DMS153 (cell line): ENCODE measurements around the gene PDE9A.
A peak's percentile ranks its signal among the peaks of the same experiment; 100 is the strongest.
"Not testable (repeated sequence)": the region's sequence is repeated elsewhere in the genome, so short reads cannot be mapped to it uniquely, and the experiment has no call there.

Experiments
- DNase-seq: peaks from one replicate; lab custom pipeline; 2025; lab: John Stamatoyannopoulos, UW

PDE9A gene

DNA sequence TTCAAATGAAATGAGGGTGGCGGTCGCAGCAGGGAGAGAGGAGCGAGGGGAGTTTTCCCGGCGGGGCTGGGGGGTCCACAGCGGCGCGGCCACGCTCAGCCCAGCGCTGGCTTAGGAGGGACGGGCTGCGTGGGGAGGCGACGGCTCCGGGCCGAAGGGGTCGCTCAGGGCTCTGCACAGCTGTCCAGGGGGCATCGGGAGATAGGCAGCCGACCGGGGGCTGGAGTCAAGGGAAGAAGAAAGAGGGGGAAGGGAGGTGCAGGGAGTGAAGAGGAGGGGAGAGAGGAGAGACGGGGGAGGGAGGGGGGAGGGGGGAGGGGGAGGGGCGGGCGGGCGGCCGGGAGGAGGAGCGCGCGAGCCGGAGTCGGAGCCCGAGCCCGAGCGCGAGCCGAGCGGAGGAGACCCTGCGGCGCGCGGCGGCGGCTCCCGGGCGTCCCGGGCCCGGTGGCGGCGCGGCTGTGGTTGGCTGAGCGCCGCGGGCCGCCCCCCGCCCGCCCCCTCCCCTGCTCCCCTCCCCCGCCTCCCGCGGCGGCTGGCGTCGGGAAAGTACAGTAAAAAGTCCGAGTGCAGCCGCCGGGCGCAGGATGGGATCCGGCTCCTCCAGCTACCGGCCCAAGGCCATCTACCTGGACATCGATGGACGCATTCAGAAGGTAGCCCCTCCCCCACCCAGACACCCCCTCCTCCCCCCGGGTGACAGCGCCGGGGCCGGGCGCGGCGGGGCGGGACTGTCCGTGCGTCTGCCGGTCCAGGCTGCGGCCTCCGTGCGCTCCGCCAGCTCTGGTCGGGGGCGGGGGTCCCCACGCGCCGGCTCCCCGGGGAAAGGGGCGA, at the start of gene PDE9A:
Gene PDE9A, plus strand, starts transcription at position 391 of the 831 bp plus-strand sequence. Its CDS starts 194 bp downstream, at position 585.
- DNase-seq, result no peak

DNA sequence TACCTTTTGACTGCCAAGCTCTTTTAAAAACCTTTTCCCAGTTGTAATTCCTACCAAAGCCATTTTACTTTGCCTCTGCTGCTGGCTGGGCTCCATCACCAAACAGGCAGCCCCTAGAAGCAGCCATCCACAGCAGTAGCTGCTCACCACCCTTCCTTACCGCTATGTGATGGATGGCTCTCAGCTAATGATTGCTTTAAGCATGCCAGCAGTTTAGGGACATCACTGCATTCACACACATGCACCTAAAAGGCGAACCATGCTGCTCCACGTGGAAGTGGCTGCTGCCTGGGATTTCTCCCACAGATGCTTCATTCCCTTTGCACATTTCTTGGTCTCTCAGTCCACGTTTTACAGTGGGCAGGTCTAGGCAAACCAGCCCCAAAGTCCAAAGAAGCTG, 46.3 kb upstream of the PDE9A start:
- no peak for DNase-seq

DNA sequence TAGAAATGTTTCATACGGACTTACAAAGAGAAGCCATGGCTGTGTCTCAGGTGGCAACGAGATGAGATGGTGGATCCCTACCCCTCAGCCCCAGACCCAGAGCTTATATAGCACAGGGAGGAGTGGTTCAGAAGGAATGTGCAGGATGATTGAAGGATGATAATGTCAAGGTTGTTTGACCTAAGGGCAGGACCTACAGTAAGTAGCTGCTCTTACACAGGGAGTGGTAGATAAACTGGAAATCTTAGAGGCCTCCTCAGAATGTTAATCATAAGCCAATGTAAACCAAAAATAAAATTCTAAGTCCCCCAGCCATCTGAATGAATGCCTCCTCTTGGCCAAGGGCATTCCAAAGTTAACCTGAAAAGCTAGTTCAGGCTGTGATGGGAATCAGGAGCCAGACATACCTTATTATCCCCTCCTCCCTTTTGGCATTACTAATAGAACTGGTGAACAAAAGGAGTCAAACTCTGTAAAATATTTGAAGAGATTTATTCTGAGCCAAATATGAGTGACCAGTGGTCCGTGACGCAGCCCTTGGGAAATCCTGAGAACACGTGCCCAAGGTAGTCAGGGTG, 45.8 kb upstream of the PDE9A start:
- DNase-seq, result no peak

DNA sequence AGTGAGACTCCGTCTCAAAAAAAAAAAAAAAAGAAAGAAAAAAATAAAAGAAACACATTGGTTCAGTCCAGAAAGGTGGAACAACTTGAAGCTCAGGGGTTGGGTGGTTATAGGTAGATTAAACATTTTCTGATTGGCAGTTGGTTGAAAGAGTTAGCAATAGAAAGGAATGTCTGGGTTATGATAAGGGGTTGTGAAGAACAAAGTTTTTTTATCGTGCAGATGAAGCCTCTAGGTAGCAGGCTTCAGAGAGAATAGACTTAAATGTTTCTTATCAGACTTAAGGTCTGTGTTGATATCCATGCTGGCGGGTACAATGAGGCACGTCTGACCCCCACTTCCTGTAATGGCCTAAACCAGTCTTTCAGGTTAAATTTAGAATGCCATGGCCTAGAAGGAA, 45.0 kb upstream of the PDE9A start:
- DNase-seq, result no peak

DNA sequence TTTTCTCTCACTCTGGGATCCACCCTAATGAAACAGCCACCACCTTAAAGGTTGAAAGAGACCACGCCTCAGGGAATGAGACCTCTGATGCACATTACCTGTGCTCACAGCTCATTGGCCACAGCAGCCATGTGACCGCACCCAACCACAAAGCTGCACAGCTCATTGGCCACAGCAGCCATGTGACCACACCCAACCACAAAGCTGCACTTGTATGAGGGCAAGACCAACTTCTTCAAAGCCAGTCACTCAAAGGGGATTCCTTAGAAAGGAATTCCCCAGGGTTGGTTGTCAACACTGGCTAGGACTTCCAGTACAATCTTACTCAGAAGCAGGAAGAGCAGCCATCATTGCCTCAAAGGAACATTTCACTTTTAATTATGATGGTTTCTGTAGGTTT, 43.6 kb upstream of the PDE9A start:
- DNase-seq, result no peak

DNA sequence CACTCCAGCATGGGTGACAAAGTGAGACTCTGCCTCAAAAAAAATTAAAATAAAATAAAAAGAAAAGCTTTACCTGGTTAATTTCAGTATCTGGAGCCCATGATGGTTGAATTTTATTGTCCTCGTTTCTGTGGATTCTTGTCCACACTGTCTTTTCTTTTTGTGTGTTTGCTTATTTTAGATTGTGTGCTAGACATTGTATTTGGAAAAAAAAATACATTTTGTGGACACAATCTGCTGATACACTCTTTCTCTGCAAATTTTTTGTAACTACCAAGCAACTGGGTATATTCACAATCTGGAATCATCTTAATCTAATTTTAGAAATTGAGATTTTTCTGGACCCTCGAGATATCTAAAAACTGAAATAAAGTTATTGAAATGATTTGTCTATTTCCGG, 41.6 kb upstream of the PDE9A start:
- DNase-seq, result no peak

DNA sequence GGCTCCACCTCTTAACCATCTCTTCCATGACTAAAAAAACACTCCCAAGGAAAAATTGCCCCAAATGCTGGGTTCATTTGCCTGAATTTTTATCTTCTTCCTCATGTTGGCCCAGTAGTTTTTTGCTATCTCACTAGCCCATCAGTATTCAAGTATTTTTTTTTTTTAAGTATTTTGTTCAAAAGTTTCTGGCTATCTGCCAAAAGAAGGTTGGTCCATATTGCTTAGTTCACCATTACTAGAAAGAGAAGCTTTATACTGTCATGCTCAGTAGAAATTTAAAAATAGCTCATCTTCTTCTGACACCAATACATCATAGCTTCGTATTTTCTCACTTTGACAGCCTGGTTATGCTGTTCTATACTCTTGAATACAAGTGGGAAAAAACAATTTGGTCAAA, 41.0 kb upstream of the PDE9A start:
- no peak for DNase-seq

DNA sequence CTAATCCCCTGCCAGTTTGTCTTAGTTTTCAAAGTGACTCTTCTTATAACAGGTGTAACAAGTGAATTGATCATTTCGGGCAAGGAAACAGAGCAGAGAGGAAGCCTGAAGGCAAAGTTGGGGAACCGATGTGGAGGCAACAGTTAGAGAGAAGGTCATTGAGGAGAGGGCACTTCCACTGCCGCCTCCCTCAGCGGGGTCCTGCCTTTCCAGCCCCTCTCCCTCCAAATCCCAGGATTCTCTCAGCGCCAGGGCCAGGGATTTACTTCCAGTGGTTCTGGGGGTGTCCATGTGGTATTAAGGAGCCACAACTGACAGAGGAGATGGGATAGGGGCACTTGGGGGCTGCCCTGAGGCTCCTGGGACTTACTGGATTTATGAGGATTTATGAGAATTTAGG, 39.7 kb upstream of the PDE9A start:
- no peak for DNase-seq

DNA sequence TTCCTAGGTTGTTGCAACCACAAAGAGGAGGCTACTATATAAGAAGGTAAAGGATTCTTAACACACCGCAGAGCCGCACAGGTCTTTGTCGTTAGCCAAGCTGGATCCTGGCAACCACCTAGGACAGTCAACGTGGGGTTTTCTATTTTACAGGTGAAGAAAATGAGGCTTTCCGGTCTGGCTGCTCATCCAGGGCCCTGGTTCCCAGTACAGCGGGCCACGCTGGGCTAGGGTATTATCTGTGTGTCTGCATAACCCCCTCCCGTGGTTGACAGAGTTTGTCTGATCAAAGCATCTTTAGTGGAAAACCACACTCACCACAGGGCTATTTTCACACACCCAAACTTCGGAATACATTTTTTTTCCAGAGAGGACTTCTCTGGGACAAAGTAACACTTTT, 39.0 kb upstream of the PDE9A start:
- no peak for DNase-seq

DNA sequence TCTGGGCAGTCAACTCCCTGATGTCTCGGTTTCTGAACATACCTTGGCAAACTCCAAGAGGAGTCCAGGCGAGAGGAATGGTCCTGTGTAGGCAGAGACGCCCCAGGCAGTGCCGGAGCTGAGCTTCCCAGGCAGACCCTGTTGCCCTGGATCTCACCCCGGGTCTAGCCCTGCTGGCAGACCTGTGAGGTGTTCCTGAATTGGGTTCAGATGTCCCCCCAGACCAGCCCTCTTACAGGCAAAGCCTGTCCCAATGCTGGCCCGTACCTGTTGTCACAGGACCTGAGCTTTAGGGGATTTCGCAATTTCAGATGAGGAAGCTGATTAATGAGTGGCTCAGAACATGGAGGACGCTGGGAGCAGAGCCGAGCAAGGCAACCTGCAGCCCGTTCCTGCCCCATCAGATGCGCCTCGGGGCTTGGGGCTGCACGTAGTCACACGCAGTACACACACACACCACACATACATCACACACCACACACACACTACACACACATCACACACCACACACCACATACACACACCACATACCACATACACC, 38.5 kb upstream of the PDE9A start:
- DNase-seq, result peak; percentile 24

DNA sequence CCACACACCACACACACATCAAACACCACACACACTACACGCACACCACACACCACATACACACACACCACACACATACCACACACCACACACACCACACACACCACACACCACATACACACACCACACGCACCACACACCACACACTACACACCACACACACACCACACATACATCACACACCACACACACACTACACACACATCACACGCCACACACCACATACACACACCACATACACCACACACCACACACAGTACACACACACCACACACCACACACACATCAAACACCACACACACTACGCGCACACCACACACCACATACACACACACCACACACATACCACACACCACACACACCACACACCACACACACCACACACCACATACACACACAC, 38.0 kb upstream of the PDE9A start:
- DNase-seq, result not testable (repeated sequence)

DNA sequence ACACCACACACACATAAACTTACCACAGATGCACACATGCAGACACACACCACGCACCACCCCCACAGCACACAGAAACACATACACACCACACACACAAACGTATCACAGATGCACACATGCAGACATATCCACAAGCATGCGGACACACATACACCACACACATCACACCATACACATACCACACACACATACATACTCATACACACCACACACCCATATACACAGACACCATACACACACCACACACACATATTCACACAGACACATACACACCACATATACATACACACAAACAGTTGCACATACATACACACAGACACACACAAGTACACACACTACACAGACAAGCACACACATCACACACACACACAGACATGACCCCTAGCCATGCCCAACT, 37.5 kb upstream of the PDE9A start:
- DNase-seq, result no peak

DNA sequence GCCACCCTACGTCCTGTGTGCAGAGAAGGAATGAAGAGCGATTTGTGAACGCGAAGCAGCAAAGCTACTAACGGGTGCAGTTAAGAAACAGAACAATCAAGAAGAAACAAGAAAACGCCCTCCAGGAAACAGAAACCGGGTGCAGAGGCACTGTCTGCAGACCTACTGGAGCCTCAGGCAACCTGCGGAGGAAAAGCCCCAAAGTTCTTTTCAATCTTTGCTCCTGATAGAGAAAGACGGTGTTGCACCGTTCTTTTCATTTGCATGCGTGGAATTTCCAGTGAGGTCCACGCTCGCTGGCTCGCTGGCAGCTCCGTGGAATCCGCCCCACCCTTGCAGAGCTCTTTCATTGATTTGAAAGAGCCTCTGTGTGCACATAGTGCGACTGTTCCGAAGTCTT, 37.0 kb upstream of the PDE9A start:
- DNase-seq, result no peak

DNA sequence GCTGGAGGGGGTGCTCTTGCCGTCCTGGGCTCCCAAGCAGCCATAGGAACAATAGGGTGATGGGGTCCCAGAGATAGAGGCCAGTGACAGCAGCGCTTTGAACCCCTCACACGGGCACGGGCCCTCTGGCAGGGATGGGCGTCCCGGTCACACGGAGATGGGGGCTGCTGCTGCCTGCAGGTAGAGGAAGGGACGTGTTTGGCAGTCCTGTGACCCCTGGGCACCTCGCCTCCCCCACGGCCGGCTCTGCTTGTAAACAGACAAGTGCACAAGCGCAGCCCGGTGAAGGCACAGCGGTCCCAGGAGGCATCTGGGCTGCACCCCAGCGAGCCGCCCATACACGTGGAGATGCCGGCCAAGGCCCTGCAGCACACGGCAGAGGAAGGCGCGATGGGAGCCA, 36.5 kb upstream of the PDE9A start:
- DNase-seq, result no peak

DNA sequence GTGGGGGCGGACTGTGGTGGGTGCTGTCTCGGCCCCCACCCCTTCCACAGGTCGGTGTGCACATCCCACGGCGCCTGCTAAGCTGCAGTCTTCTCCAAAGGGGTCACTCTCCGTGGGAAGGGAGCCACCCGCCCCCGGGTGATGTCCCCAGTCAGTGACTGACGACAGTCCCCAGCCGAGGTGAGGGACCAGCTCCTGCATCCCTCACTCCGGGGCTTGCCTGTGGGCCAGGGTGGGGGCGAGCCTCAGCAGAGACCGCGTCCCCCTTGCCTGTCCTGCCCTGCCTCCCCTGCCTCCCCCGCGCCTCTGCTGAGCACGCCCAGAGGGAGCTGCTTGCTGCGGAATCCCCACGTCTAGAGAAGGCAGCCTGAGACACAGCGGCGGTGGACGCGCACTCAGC, 35.9 kb upstream of the PDE9A start:
- DNase-seq, result no peak

DNA sequence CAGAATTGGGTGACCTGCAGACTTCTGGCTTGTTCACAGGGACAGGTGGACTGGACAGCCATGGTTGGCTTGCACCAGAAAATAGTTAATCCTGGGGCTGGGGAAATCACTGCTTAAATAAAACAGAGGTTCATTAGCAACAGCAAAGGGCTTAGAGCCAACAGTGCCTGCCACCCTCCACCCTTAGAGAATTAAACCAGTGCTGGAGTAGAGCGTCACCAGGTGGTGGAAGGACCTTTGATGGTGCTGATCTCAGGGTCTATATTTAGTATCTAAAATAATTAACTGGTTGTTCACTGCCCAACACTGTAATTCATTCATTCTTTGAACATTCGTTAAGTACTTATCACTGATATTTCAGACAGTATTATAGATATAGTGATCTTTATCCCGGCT, 34.7 kb upstream of the PDE9A start:
- no peak for DNase-seq

DNA sequence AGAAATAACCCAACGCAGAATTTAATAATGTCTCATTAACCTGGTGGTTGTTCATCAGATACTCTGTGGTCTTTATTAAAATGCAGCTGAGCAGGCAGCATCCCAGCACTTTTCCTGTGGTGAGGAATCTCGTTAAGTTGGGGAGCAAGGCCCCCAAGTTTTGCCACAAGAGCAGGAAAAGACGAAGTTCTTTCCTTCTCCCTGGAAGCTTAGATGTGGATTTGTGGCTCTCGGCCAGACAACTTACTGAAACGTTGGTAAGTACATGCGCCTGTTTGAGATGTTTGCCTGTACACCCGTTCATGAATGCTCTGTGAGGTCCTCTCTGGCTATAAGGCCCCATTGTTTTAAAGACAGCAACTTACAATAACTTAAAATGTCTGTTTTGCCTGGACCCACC, 34.3 kb upstream of the PDE9A start:
- no peak for DNase-seq

DNA sequence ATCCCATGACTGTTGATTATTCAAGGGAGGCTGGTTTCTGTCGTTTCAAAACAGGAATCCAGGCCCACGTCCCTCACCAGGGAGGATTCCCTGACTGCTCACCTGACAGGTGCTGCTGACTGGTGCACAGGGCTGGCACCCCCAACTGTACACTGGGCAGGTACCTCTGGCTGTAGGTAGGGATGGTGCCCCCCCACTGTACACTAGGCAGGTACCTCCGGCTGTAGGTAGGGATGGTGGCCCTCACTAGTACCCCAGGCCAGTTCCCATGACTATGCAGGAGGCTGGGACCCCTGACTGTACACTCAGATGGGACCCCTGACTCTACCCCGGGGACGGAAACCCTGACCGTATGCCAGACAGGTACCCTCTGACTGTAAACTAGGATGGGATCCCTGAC, 33.6 kb upstream of the PDE9A start:
- DNase-seq, result no peak

DNA sequence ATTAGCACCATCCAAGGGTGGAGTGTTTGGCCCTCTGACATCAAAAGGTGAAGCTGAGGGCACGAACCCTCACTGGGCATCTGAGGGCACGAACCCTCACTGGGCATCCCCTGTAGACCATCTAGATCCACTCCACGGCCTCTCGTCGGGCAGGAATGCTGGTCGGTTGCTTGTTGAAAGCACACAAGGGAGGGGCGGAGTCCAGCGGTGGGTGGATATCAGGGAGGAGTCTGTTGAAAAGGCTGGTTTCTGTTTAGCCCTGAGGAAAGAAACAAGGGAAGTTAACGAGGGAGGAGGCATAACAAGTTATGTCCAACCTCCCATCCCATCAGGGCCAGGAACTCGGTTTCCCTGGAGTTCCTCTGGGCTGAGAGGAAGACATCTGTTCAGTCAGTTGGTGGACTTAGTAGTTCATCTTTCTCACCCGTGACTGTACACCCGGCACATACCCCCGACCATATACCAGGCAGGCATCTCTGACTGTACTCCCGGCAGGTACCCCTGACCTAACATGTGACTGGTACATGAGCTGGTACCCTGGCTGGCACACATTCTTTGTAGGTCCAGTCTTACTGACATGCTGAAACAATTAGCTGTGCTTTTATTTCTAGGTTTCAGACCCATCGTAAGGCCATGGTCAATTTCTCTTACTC, 32.1 kb upstream of the PDE9A start:
- no peak for DNase-seq

DNA sequence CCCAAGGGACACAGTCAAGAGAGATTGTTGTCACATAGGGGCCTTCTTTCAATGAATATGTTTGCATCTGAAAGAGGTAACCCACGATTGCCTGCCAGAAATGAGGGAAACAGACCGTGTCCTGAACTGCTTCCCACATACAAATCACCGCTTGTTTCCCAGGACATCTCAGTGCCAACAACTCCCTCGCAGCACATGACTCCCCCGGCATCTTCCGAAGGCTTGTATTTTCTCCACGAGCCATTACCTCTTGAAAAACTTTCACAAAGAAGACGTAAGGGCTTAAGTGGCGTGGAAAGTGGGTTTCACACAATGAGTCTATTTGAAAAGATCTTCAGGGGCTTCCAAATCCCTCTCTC, 31.6 kb upstream of the PDE9A start:
- DNase-seq, result no peak

DNA sequence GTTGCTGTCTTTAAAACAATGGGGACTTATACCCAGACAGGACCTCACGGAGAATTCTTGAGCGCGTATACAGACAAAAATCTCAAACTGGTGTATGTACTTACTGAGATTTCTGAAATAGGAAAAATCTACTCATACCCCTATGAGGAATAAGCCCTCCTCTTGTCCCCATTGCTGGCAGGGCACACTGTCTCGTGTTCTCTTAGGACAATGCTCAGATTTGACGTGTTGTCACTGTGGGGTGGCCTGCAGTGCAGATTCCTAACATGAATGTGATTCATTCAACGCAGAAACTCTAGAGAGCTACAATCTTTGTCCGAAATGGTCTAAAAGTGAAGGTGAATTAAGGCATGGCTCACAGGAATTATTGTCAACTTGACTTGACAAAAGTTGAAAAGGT, 31.1 kb upstream of the PDE9A start:
- DNase-seq, result no peak

DNA sequence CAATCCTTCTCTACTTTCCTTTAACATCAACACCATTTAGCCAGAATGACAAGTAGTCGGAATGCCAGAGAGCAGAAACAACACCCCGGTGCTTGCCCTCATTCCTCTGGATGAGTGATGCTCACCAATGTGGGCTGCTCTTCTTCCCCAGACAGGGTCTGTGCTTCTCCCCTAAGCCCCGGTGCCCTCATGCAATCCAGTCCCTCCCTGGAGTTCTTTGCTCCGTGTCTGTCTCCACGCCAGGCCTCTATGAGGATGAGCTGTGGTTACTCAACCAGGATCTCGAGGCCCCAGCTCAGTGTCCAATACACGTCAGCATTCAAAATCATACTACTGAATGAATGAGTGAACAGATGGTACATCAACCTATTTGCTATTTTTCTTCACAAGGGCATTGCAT, 29.7 kb upstream of the PDE9A start:
- no peak for DNase-seq

DNA sequence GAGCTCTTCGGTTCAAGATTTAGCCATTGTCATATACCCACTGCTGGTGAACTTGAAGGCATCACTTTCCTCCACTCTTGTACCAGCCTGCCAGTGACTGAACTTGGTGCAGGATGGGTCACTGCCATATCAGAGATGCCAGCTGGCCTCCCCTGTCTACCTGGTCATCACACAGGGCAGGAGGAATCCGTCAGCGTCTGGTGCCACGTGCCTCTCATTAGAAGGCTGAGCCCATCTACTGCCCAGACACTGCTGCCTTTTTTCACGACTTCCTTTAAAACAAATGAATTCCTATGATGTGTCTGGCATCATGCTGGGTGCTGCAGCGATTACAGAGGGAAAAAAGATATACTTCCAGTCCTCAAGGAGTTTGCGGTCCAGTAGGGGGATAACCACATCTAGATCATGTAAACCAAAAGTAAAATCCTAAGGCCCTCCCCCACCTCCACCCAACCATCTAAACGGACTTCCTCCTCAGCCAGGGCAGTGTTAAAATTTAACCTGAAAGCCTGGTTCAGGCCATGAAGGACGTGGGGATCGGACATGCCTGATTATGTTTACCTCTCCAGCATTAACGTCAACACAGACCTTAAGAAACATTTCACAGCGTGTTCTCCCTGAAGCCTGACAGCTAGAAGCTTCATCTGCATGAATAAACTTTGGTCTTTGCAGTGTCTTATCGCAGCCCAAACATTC, 29.2 kb upstream of the PDE9A start:
- no peak for DNase-seq
